Measurements from ENCODE around the gene SCARF2.

Gene SCARF2

DNA sequence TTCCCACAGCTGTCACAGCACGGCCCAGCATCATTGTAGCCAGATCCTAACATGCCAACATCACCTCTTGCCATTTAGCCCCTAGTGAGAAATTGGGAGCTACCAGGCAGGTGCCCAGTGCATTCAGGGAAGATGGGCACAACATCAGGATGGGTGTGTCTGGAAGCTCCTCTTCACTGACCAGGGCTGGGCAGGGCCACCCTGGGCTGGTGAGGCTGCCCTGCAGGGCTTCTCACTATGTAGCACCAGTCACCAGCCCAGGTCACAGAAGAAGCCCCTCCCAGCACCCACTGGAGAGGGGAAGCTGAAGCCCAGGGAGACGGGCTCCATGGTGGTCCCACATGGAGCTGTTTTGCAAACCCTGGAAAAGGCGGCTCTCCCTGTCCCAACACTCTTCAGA is 29.8 kb downstream of the SCARF2 start:
- TF ChIP-seq FOXM1 (IDR thresholded peaks at IDR 0.05; ENCODE audit: borderline replicate concordance): no peak
- ChIA-PET POLR2A (interaction anchor here (0.7 to 2.8 kb wide), 2 partner anchors 14 to 88 kb away, joined by 3 to 16 read pairs; partner anchors contain the start of genes DGCR6L and ZNF74), CTCF (interaction anchor here (1.0 kb wide), 1 partner anchor 46 kb away, joined by 5 read pairs; no protein-coding TSS in a partner anchor)
- DNase-seq (ENCODE audit: extremely low spot score): no peak

DNA sequence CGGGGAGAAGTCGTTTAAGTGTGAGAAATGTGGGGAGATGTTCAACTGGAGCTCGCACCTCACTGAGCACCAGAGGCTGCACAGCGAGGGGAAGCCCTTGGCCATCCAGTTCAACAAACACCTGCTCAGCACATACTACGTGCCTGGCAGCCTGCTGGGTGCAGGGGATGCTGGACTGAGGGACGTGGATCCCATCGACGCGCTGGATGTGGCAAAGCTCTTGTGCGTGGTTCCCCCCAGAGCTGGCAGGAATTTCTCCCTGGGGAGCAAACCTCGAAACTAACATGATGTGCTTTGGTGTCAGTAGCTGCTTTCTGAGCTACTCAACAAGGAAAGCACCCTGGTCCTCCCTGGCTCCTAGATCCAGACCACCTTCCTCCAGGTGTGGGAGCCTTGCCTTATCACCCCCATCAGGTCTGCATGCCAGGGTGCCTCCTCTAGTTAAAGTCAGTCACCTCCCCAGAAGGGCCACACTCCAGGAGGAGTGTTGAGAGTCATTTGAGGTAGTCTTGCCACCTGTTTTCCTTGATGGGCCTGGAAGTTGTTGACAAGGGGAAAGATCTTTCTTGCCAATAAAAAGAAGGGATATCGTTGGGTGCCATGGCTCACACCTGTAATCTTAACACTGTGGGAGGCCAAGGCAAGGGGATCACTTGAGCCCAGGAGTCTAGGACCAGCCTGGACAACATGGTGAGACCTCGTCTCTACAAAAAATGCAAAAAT is 30.8 kb downstream of the SCARF2 start:
- ChIA-PET POLR2A (interaction anchor here (2.8 kb wide), 1 partner anchor 13 kb away, joined by 16 read pairs; the partner anchor contains the start of gene ZNF74), CTCF (no interaction called here)
- TF ChIP-seq, protein P1, sequence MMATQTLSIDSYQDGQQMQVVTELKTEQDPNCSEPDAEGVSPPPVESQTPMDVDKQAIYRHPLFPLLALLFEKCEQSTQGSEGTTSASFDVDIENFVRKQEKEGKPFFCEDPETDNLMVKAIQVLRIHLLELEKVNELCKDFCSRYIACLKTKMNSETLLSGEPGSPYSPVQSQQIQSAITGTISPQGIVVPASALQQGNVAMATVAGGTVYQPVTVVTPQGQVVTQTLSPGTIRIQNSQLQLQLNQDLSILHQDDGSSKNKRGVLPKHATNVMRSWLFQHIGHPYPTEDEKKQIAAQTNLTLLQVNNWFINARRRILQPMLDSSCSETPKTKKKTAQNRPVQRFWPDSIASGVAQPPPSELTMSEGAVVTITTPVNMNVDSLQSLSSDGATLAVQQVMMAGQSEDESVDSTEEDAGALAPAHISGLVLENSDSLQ (IDR thresholded peaks at IDR 0.05): no peak
- TF ChIP-seq ARNT (IDR thresholded peaks at IDR 0.05) (no peak), ZNF384 (IDR thresholded peaks at IDR 0.05) (no peak), CTBP1 (IDR thresholded peaks at IDR 0.05; ENCODE audit: borderline replicate concordance) (no peak), NFRKB (IDR thresholded peaks at IDR 0.05) (no peak), ELF4 (IDR thresholded peaks at IDR 0.05) (no peak), LEF1 (IDR thresholded peaks at IDR 0.05; ENCODE audit: borderline replicate concordance) (no peak), FOXK2 (IDR thresholded peaks at IDR 0.05) (no peak), BHLHE40 (IDR thresholded peaks at IDR 0.05; ENCODE audit: borderline replicate concordance) (no peak), SUZ12 (IDR thresholded peaks at IDR 0.05) (no peak), HDGF (IDR thresholded peaks at IDR 0.05; ENCODE audit: borderline replicate concordance) (no peak)
- DNase-seq (ENCODE audit: extremely low spot score): no peak

DNA sequence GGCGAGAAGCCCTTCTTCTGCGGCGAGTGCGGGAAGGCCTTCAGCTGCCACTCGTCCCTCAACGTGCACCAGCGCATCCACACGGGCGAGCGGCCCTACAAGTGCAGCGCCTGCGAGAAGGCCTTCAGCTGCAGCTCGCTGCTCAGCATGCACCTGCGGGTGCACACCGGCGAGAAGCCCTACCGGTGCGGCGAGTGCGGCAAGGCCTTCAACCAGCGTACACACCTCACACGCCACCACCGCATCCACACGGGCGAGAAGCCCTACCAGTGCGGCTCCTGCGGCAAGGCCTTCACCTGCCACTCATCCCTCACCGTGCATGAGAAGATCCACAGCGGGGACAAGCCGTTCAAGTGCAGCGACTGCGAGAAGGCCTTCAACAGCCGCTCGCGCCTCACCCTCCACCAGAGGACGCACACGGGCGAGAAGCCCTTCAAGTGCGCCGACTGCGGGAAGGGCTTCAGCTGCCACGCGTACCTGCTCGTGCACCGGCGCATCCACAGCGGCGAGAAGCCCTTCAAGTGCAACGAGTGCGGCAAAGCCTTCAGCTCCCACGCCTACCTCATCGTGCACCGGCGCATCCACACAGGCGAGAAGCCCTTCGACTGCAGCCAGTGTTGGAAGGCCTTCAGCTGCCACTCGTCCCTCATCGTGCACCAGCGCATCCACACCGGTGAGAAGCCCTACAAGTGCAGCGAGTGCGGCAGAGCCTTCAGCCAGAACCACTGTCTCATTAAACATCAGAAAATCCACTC is 31.5 kb downstream of the SCARF2 start:
- ChIA-PET CTCF (no interaction called here), POLR2A (interaction anchor here (2.8 kb wide), 1 partner anchor 12 kb away, joined by 16 read pairs; the partner anchor contains the start of gene ZNF74)
- no peak for TF ChIP-seq TARDBP (IDR thresholded peaks at IDR 0.05)
- TF ChIP-seq ZNF384 (IDR thresholded peaks at IDR 0.05): no peak
- TF ChIP-seq LEF1 (IDR thresholded peaks at IDR 0.05; ENCODE audit: borderline replicate concordance): no peak
- TF ChIP-seq ELF4 (IDR thresholded peaks at IDR 0.05): no peak
- TF ChIP-seq HDGF (IDR thresholded peaks at IDR 0.05; ENCODE audit: borderline replicate concordance): no peak
- TF ChIP-seq, protein P1 (IDR thresholded peaks at IDR 0.05): no peak
- no peak for TF ChIP-seq NFRKB (IDR thresholded peaks at IDR 0.05)
- TF ChIP-seq SUZ12 (IDR thresholded peaks at IDR 0.05): no peak
- TF ChIP-seq BHLHE40 (IDR thresholded peaks at IDR 0.05; ENCODE audit: borderline replicate concordance): no peak
- no peak for TF ChIP-seq L3MBTL2 (conservative IDR thresholded peaks at IDR 0.05)
- TF ChIP-seq SP1 (IDR thresholded peaks at IDR 0.05): no peak
- TF ChIP-seq FOXA1 (IDR thresholded peaks at IDR 0.05): no peak
- TF ChIP-seq FOXK2 (IDR thresholded peaks at IDR 0.05): no peak
- no peak for TF ChIP-seq FOXM1 (IDR thresholded peaks at IDR 0.05; ENCODE audit: borderline replicate concordance)
- no peak for TF ChIP-seq ARNT (IDR thresholded peaks at IDR 0.05)
- no peak for TF ChIP-seq CTBP1 (IDR thresholded peaks at IDR 0.05; ENCODE audit: borderline replicate concordance)
- no peak for DNase-seq (ENCODE audit: extremely low spot score)

DNA sequence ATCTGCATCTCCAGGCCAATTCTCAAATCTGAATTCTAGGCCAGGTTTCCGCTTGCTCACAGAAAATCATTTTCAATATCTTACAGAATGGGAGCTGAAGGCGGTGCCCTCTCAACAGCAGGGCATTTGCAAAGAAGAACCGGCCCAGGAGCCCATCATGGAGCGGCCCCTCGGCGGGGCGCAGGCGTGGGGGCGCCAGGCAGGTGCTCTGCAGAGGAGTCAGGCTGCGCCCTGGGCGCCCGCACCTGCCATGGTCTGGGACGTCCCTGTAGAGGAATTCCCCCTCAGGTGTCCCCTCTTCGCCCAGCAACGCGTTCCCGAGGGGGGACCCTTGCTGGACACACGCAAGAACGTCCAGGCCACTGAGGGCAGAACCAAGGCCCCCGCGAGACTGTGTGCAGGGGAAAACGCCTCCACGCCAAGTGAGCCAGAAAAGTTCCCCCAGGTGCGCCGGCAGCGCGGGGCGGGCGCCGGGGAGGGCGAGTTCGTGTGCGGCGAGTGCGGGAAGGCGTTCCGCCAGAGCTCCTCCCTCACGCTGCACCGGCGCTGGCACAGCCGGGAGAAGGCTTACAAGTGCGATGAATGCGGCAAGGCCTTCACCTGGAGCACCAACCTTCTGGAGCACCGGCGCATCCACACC is 32.2 kb downstream of the SCARF2 start:
- TF ChIP-seq LEF1 (IDR thresholded peaks at IDR 0.05; ENCODE audit: borderline replicate concordance) (no peak), ELF4 (IDR thresholded peaks at IDR 0.05) (no peak), L3MBTL2 (conservative IDR thresholded peaks at IDR 0.05) (no peak), BHLHE40 (IDR thresholded peaks at IDR 0.05; ENCODE audit: borderline replicate concordance) (no peak), SUZ12 (IDR thresholded peaks at IDR 0.05) (no peak)
- DNase-seq (ENCODE audit: extremely low spot score): no peak
- POLR2A ChIA-PET: no interaction called here
- CTCF ChIA-PET: no interaction called here

DNA sequence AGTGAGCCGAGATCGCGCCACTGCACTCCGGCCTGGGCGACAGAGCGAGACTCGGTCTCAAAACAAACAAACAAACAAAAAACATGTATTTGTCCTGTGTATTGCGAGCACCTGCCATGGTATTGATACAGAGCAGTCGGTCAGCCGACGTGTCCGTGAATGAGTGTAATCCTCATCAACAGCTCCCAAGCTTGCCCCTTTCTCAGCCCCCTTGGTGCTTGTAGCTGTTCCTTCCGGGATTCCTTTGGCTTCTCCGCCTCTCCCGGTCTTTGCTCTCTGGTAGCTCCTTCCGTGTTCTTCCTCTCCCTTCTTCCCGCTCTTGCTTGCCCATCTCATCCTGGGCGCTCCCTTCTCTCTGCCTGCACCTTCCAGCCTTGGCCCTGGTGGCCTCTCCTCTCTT is 32.7 kb downstream of the SCARF2 start:
- no peak for DNase-seq (ENCODE audit: extremely low spot score)
- no peak for TF ChIP-seq ZNF384 (IDR thresholded peaks at IDR 0.05)
- no peak for TF ChIP-seq FOXA1 (IDR thresholded peaks at IDR 0.05)
- no peak for TF ChIP-seq NFRKB (IDR thresholded peaks at IDR 0.05)
- no peak for TF ChIP-seq ELF4 (IDR thresholded peaks at IDR 0.05)
- no peak for TF ChIP-seq LEF1 (IDR thresholded peaks at IDR 0.05; ENCODE audit: borderline replicate concordance)
- TF ChIP-seq CTBP1 (IDR thresholded peaks at IDR 0.05; ENCODE audit: borderline replicate concordance): no peak
- no peak for TF ChIP-seq SUZ12 (IDR thresholded peaks at IDR 0.05)
- no peak for TF ChIP-seq L3MBTL2 (conservative IDR thresholded peaks at IDR 0.05)
- no peak for TF ChIP-seq ARNT (IDR thresholded peaks at IDR 0.05)
- no peak for TF ChIP-seq BHLHE40 (IDR thresholded peaks at IDR 0.05; ENCODE audit: borderline replicate concordance)
- no peak for TF ChIP-seq HDGF (IDR thresholded peaks at IDR 0.05; ENCODE audit: borderline replicate concordance)
- no peak for TF ChIP-seq FOXM1 (IDR thresholded peaks at IDR 0.05; ENCODE audit: borderline replicate concordance)
- no peak for TF ChIP-seq FOXK2 (IDR thresholded peaks at IDR 0.05)
- ChIA-PET CTCF (no interaction called here), POLR2A (interaction anchor here (1.0 to 2.2 kb wide), 2 partner anchors 10 to 11 kb away, joined by 3 to 16 read pairs; partner anchors contain the start of gene ZNF74)

DNA sequence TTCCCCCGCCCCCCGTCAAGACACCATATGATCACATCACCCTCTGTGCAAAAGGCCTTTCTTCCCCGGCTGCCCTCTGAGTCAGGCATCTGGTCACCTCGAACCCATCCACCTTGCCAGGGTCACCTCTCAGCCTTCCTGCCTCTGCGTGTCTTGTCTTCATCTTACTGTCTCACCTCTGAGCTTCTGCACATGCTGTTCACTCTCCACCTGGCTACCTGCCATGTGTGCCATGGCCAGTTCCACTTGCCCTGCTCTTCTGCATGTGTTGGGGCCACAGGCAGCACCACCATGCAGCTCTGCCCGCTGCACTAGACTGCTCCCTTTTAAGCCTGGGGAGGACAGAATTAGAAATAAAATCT is 33.9 kb downstream of the SCARF2 start:
- POLR2A ChIA-PET: interaction anchor here (1.0 to 2.2 kb wide), 2 partner anchors 9 to 10 kb away, joined by 3 to 16 read pairs; partner anchors contain the start of gene ZNF74
- CTCF ChIA-PET: no interaction called here
- no peak for TF ChIP-seq L3MBTL2 (conservative IDR thresholded peaks at IDR 0.05)
- TF ChIP-seq FOXM1 (IDR thresholded peaks at IDR 0.05; ENCODE audit: borderline replicate concordance): no peak
- no peak for TF ChIP-seq NFRKB (IDR thresholded peaks at IDR 0.05)
- no peak for TF ChIP-seq BHLHE40 (IDR thresholded peaks at IDR 0.05; ENCODE audit: borderline replicate concordance)
- DNase-seq (ENCODE audit: extremely low spot score): no peak

Measured in HEK293T (cell line).